ENCODE data around the gene HOXA9. TPM values are rescaled to one million over a fixed set of nuclear protein-coding genes. Genes with fewer than 3 reads are reported as not detected.

The HOXA9 gene
- total RNA-seq, 1 experiment from 2014 or later, result 91.0 TPM

DNA sequence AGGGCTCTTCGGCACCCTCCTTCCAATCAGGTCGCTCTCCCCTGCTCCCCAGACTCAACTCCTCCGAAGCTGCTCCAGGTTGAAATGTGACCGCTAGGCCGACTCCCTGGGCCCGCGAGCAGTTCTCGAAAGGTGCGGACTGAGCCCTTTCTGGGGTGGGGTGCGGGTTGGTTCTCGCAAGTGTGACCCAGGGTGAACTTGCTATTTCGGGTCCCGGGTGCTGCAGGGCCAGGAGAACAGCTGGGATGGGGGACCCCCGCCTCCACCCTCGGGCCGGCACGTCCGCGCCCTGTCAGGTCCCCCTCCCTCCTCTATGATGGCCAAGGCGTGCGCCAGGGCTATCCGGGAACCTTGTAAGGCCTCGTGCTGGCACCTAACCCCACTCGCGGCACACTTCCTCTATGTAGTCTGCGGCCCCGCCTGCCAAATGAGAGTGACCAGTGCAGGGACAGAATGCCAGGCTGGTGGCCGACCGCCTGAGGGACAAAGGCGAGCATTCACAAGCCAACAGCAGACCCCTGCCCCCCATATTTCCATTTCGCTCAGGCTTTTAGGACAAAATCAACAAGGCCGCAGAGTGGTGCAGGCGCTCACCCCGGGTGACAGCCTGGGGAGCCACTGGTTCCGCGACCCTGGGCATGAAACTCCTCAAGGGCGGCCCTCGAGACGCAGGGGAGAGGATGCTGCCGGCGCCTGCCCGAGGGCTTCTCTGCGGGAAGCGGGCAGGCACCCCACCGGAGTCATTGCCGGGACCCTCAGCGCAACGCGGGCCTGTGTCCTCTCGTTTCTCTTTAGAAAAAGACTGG lies 48.3 kb upstream of the HOXA9 start:
- H3K9me3 ChIP-seq (ENCODE audit: control insufficient read depth in 1 of 2, insufficient read depth in 1 of 2, low read depth in 1 of 2, low read length in 2 of 2), result no peaks in the 10 kb centered on the region
- no peak overlapping the region for H3K4me3 ChIP-seq (replicated peaks in 1 of 2; ENCODE audit: low read depth in 1 of 2, low read length in 2 of 2)
- no peaks in the 10 kb centered on the region for H3K79me2 ChIP-seq (ENCODE audit: insufficient read depth, low read length)
- ChIA-PET POLR2A (no interaction called here), CTCF (no interaction called here), RAD21 (ENCODE audit: low non-redundant PET in 1 of 2, low total read pairs in 2 of 2, uncharacterized antibody in 2 of 2, unreplicated experiment in 2 of 2) (no interaction called here)
- no peak overlapping the region for H3K9ac ChIP-seq (ENCODE audit: low read length)
- intact Hi-C loops (cut with micrococcal nuclease), result no loop called here
- H3K36me3 ChIP-seq (ENCODE audit: control insufficient read depth in 1 of 2, insufficient read depth in 2 of 2, low read length in 2 of 2), result no peaks in the 10 kb centered on the region
- H3K9me2 ChIP-seq (ENCODE audit: insufficient read depth), result no peaks in the 10 kb centered on the region
- H3K27ac ChIP-seq (ENCODE audit: low read depth, low read length), result no peak overlapping the region
- H3K4me1 ChIP-seq (ENCODE audit: control insufficient read depth in 1 of 2, insufficient read depth in 2 of 2, low read length in 2 of 2), result peaks cover 4 to 14% of the 10 kb centered on the region in 2 experiments; a peak in 3 of 4 replicates
- TF ChIP-seq, protein P1, sequence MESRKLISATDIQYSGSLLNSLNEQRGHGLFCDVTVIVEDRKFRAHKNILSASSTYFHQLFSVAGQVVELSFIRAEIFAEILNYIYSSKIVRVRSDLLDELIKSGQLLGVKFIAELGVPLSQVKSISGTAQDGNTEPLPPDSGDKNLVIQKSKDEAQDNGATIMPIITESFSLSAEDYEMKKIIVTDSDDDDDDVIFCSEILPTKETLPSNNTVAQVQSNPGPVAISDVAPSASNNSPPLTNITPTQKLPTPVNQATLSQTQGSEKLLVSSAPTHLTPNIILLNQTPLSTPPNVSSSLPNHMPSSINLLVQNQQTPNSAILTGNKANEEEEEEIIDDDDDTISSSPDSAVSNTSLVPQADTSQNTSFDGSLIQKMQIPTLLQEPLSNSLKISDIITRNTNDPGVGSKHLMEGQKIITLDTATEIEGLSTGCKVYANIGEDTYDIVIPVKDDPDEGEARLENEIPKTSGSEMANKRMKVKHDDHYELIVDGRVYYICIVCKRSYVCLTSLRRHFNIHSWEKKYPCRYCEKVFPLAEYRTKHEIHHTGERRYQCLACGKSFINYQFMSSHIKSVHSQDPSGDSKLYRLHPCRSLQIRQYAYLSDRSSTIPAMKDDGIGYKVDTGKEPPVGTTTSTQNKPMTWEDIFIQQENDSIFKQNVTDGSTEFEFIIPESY (IDR thresholded peaks at IDR 0.05; ENCODE audit: extremely low read depth, insufficient replicate concordance, low read length), result no peak
- no peak for TF ChIP-seq SRF (IDR thresholded peaks at IDR 0.05; ENCODE audit: low read depth)
- no peak for TF ChIP-seq ELF1 (IDR thresholded peaks at IDR 0.05; ENCODE audit: borderline replicate concordance, low read depth)
- no peak for TF ChIP-seq JUND (IDR thresholded peaks at IDR 0.05)
- no peak for TF ChIP-seq TCF7L2 (IDR thresholded peaks at IDR 0.05; ENCODE audit: borderline replicate concordance, extremely low read depth, insufficient read depth, insufficient read length)
- no peak for TF ChIP-seq FOSL1 (IDR thresholded peaks at IDR 0.05; ENCODE audit: low read depth)
- TF ChIP-seq EZH2 (IDR thresholded peaks at IDR 0.05), result no peak
- TF ChIP-seq SP1 (IDR thresholded peaks at IDR 0.05; ENCODE audit: low read depth), result no peak
- TF ChIP-seq, protein P2, sequence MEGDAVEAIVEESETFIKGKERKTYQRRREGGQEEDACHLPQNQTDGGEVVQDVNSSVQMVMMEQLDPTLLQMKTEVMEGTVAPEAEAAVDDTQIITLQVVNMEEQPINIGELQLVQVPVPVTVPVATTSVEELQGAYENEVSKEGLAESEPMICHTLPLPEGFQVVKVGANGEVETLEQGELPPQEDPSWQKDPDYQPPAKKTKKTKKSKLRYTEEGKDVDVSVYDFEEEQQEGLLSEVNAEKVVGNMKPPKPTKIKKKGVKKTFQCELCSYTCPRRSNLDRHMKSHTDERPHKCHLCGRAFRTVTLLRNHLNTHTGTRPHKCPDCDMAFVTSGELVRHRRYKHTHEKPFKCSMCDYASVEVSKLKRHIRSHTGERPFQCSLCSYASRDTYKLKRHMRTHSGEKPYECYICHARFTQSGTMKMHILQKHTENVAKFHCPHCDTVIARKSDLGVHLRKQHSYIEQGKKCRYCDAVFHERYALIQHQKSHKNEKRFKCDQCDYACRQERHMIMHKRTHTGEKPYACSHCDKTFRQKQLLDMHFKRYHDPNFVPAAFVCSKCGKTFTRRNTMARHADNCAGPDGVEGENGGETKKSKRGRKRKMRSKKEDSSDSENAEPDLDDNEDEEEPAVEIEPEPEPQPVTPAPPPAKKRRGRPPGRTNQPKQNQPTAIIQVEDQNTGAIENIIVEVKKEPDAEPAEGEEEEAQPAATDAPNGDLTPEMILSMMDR (IDR thresholded peaks at IDR 0.05 in 2 of 3, conservative IDR thresholded peaks at IDR 0.05 in 1 of 3; ENCODE audit: borderline replicate concordance in 1 of 3, insufficient read depth in 1 of 3, low read depth in 2 of 3, low read length in 2 of 3), result no peak
- no peak for TF ChIP-seq CBX3 (IDR thresholded peaks at IDR 0.05; ENCODE audit: low read depth)
- TF ChIP-seq, protein P3, sequence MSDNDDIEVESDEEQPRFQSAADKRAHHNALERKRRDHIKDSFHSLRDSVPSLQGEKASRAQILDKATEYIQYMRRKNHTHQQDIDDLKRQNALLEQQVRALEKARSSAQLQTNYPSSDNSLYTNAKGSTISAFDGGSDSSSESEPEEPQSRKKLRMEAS (IDR thresholded peaks at IDR 0.05), result no peak
- TF ChIP-seq EGR1 (IDR thresholded peaks at IDR 0.05; ENCODE audit: low read depth), result no peak
- no peak for TF ChIP-seq RAD21 (IDR thresholded peaks at IDR 0.05; ENCODE audit: low read depth)
- no peak for TF ChIP-seq POLR2AphosphoS5 (IDR thresholded peaks at IDR 0.05; ENCODE audit: low read depth, low read length)
- TF ChIP-seq ZFX (IDR thresholded peaks at IDR 0.05), result no peak
- no peak for TF ChIP-seq EZH2phosphoT487 (IDR thresholded peaks at IDR 0.05; ENCODE audit: borderline replicate concordance)
- BruUV-seq (replicated peaks), result no TSS peak
- H3K27me3 ChIP-seq (ENCODE audit: insufficient read depth, low read length), result no peaks in the 10 kb centered on the region
- no peak for DNase-seq (ENCODE audit: low read depth, low spot score)
- no peaks in the 10 kb centered on the region for H4K20me1 ChIP-seq (ENCODE audit: insufficient read depth)
- no peak overlapping the region for H3K4me2 ChIP-seq (ENCODE audit: low read length)
- no peak overlapping the region for H2AFZ ChIP-seq (ENCODE audit: low read depth, low read length, poor library complexity, severe bottlenecking)
- no peak for ATAC-seq
